SU-DHL-6 (cell line): ENCODE data around the gene ARF3.

Experiments used
- H2AFZ ChIP-seq: fragments of 200-600 bp; sonication (generic); 2 replicates; pipeline ENCODE4 v1.6.1; 2014; ENCODE audit warnings: low read depth, mild to moderate bottlenecking, moderate library complexity, mixed read lengths, antibody characterized with exemption, low read length; ENCODE audit not compliant: severe bottlenecking
- H3F3A ChIP-seq: fragments of 200-600 bp; shearing (Covaris generic); 2 replicates; pipeline ENCODE4 v1.6.0; 2016; ENCODE audit warnings: antibody characterized with exemption, mild to moderate bottlenecking; ENCODE audit not compliant: insufficient read depth
- H3K27ac ChIP-seq: fragments of 200-600 bp; sonication (generic); 2 replicates; pipeline ENCODE4 v1.5.1; 2016; ENCODE audit warnings: low read depth, mild to moderate bottlenecking, low read length, moderate library complexity, mixed read lengths
- H3K27me3 ChIP-seq: fragments of 200-600 bp; sonication (generic), shearing (Covaris generic); 2 replicates; pipeline ENCODE4 v1.6.0; 2014; ENCODE audit warnings: mild to moderate bottlenecking, low read length
- H3K36me3 ChIP-seq: fragments of 200-600 bp; sonication (generic); 2 replicates; pipeline ENCODE4 v1.6.1; 2014; ENCODE audit warnings: mild to moderate bottlenecking, low read length, mixed read lengths
- H3K4me2 ChIP-seq: fragments of 300-600, 200-600 bp; shearing (Covaris generic), sonication (generic); 2 replicates; pipeline ENCODE4 v1.6.0; 2014; ENCODE audit warnings: low read length, low read depth, mild to moderate bottlenecking; ENCODE audit not compliant: poor library complexity, severe bottlenecking
- H3K4me3 ChIP-seq: fragments of 200-600 bp; sonication (generic); 2 replicates; pipeline ENCODE4 v1.5.1; 2014; ENCODE audit warnings: antibody characterized with exemption, low read length, mild to moderate bottlenecking, mixed read lengths; ENCODE audit not compliant: insufficient read depth, poor library complexity, severe bottlenecking
- H3K79me2 ChIP-seq: fragments of 200-600 bp; sonication (generic); 2 replicates; pipeline ENCODE4 v1.6.1; 2014; ENCODE audit warnings: mild to moderate bottlenecking, low read length, moderate library complexity; ENCODE audit not compliant: insufficient read depth
- H3K9ac ChIP-seq: fragments of 200-600 bp; sonication (generic); 2 replicates; pipeline ENCODE4 v1.7.0; 2014; ENCODE audit warnings: mild to moderate bottlenecking, low read length
- H3K9me2 ChIP-seq: fragments of 200-600 bp; sonication (generic); replicated peaks from 2 replicates; pipeline ENCODE4 v1.6.1; 2014; ENCODE audit warnings: low read length; ENCODE audit not compliant: insufficient read depth
- H3K9me3 ChIP-seq: fragments of 200-600 bp; sonication (generic); 2 replicates; pipeline ENCODE4 v1.6.1; 2014; ENCODE audit warnings: low read length, mixed read lengths; ENCODE audit not compliant: insufficient read depth
- H4K20me1 ChIP-seq: fragments of 200-600 bp; sonication (generic); 2 replicates; pipeline ENCODE4 v1.6.1; 2014; ENCODE audit warnings: low read depth, mild to moderate bottlenecking, antibody characterized with exemption, low read length, moderate library complexity, mixed read lengths
- EZH2phosphoT487 ChIP-seq: fragments of 200-600 bp; sonication (generic), shearing (Covaris generic); conservative IDR thresholded peaks from 2 replicates; pipeline ENCODE4 v1.6.1; 2018; ENCODE audit warnings: mild to moderate bottlenecking, antibody characterized with exemption, low read length, moderate library complexity, mixed read lengths
- TF ChIP-seq, protein P1 (sequence below): fragments of 200-600 bp; sonication (generic); IDR thresholded peaks from one replicate; pipeline ENCODE4 v1.5.1; 2017; ENCODE audit warnings: antibody characterized with exemption, mild to moderate bottlenecking, low read length, moderate library complexity; ENCODE audit not compliant: insufficient read depth, poor library complexity, severe bottlenecking

Gene ARF3

DNA sequence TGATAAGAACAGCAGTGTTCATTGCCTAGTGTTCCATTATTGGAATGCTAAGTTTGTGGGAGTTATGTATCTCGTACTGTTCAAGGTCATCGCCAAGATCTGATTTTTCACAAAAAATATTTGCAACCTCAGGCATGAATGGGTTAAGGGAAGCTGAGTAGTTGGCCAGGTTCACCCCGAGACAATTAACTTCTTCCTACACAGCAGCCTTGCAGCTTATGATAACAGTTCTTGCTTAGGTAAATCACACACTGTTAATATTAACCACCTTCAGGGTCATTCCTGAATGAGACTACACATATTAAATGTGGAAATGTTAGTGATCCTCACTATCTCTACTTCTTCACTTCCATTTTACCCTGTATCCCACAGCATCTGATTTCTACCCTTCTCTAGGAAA is 50.0 kb downstream of the ARF3 start:
- no peaks in the 10 kb centered on the region for H3K9me3 ChIP-seq
- H3K27me3 ChIP-seq = no peaks in the 10 kb centered on the region
- no peak overlapping the region for H3K27ac ChIP-seq
- no peak overlapping the region for H3K9ac ChIP-seq
- no peaks in the 10 kb centered on the region for H3F3A ChIP-seq
- no peaks in the 10 kb centered on the region for H3K36me3 ChIP-seq
- no peak overlapping the region for H2AFZ ChIP-seq
- H4K20me1 ChIP-seq = no peaks in the 10 kb centered on the region
- no peak overlapping the region for H3K4me3 ChIP-seq
- no peaks in the 10 kb centered on the region for H3K9me2 ChIP-seq
- no peak overlapping the region for H3K4me2 ChIP-seq
- no peaks in the 10 kb centered on the region for H3K79me2 ChIP-seq
- no peak for TF ChIP-seq EZH2phosphoT487
- TF ChIP-seq, protein P1, sequence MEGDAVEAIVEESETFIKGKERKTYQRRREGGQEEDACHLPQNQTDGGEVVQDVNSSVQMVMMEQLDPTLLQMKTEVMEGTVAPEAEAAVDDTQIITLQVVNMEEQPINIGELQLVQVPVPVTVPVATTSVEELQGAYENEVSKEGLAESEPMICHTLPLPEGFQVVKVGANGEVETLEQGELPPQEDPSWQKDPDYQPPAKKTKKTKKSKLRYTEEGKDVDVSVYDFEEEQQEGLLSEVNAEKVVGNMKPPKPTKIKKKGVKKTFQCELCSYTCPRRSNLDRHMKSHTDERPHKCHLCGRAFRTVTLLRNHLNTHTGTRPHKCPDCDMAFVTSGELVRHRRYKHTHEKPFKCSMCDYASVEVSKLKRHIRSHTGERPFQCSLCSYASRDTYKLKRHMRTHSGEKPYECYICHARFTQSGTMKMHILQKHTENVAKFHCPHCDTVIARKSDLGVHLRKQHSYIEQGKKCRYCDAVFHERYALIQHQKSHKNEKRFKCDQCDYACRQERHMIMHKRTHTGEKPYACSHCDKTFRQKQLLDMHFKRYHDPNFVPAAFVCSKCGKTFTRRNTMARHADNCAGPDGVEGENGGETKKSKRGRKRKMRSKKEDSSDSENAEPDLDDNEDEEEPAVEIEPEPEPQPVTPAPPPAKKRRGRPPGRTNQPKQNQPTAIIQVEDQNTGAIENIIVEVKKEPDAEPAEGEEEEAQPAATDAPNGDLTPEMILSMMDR = no peak

DNA sequence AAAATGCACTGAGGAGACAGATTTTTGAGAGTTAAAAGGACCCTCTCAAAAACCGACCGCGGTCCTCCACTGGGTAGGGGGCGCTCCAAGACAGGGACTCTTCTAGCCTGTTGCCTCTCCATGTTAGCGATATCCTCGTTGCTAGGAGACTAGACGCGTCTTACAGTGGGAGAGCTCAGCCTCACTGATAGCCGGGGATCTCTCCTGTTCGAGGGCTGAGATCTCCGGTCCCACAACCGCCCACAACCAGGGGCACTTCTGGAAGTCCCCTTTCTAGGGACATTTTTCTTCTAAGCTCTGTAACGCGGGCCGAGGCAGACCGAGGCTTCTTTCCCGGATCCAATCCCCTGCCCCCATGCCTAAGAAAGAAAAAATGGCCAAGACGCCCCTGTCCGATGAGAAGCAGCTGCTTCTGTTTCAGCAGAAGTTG is 53.3 kb downstream of the ARF3 start:
- Histone ChIP-seq H3K27ac (no peak overlapping the region), H4K20me1 (no peaks in the 10 kb centered on the region), H2AFZ (peak overlapping the region; percentile 50), H3K9me2 (no peaks in the 10 kb centered on the region), H3K79me2 (no peaks in the 10 kb centered on the region), H3K9ac (no peak overlapping the region; the same call in 1 of the 2 replicates), H3K36me3 (no peaks in the 10 kb centered on the region), H3K27me3 (no peaks in the 10 kb centered on the region), H3K9me3 (no peaks in the 10 kb centered on the region), H3K4me3 (peak overlapping the region; percentile 38), H3K4me2 (peak overlapping the region; percentile 50), H3F3A (no peaks in the 10 kb centered on the region)
- TF ChIP-seq, protein P1 = peak; percentile 45
- TF ChIP-seq EZH2phosphoT487 = no peak

DNA sequence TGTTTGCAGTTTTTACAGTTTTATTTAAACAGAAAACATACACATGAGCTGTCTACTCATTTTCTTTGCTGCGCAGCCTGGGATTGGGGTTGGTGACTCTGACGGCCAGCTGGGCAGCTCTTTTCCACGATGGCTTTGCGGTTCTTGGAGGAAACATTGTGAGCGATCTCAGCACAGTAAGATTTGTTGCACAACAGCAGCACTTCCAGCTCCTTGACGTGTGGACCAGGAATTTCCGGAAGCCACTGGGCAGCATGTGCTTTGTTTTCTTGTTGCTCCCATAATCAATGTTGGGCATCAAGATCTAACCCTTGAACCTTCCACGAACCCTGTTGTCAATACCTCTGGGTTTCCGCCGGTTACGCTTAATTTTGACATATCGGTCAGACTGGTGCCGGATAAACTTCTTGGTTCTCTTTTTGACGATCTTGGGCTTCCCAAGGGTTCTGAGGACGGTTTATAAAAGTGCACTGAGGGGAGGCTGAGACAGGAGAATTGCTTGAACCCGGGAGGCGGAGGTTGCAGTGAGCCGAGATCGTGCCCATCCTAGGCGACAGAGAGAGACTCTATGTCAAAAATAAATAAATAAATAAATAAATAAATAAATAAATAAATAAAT is 53.8 kb downstream of the ARF3 start:
- Histone ChIP-seq H3K27ac (no peak overlapping the region), H3K36me3 (no peaks in the 10 kb centered on the region), H3K4me2 (no peak overlapping the region), H3F3A (no peaks in the 10 kb centered on the region), H3K79me2 (no peaks in the 10 kb centered on the region), H3K9me3 (no peaks in the 10 kb centered on the region), H3K9ac (no peak overlapping the region), H4K20me1 (no peaks in the 10 kb centered on the region), H3K4me3 (no peak overlapping the region), H3K27me3 (no peaks in the 10 kb centered on the region), H2AFZ (no peak overlapping the region), H3K9me2 (no peaks in the 10 kb centered on the region)
- TF ChIP-seq, protein P1 = no peak
- no peak for TF ChIP-seq EZH2phosphoT487
